ENCODE measurements around the gene TET2.

- TF ChIP-seq CTCF (conservative IDR thresholded peaks at IDR 0.05; ENCODE audit: low read depth, low read length) (no peak), MXI1 (IDR thresholded peaks at IDR 0.05; ENCODE audit: borderline replicate concordance, low read depth, low read length) (no peak)
Observed at GRCh38 chr4:105108971-105109370, 37.7 kb upstream of the TET2 start.
